Lung (tissue), 12 donors: Measurements from ENCODE around the gene ASTN2. TPM values are rescaled to one million over a fixed set of nuclear protein-coding genes. Genes with fewer than 3 reads are reported as not detected.

Experiments
- ATAC-seq: fragments of 200-7000 bp; cut with Tn5 transposase; one replicate; pipeline ENCODE4 v1.9.1; 2020; ENCODE audit warnings: moderate number of reproducible peaks; ENCODE audit not compliant: insufficient read depth, low FRiP score
- DNase-seq, 3 donors: peaks; one replicate each; pipeline ENCODE4 v3.0.0-alpha.2; 2013 to 2017
- H3K27ac ChIP-seq, 2 donors: one replicate each; pipeline ENCODE4 v1.5.1; 2013; ENCODE audit warnings: mild to moderate bottlenecking in 2 of 2, moderate library complexity in 2 of 2, control low read depth in 1 of 2, inconsistent platforms in 1 of 2, low read depth in 1 of 2, low read length in 1 of 2
- H3K27me3 ChIP-seq, 3 donors: one replicate each; pipeline ENCODE4 v1.5.1; 2013; ENCODE audit warnings: low read length in 2 of 3; ENCODE audit not compliant: control insufficient read depth in 3 of 3, insufficient read depth in 3 of 3
- H3K36me3 ChIP-seq, 4 donors: one replicate each; pipeline ENCODE4 v1.5.1; 2013; ENCODE audit warnings: low read length in 4 of 4, mild to moderate bottlenecking in 1 of 4, moderate library complexity in 1 of 4; ENCODE audit not compliant: control insufficient read depth in 4 of 4, insufficient read depth in 4 of 4
- H3K4me1 ChIP-seq, 5 donors: one replicate each; pipeline ENCODE4 v1.5.1; 2013; ENCODE audit warnings: low read length in 5 of 5, mild to moderate bottlenecking in 2 of 5, moderate library complexity in 1 of 5; ENCODE audit not compliant: control insufficient read depth in 5 of 5, insufficient read depth in 5 of 5
- H3K4me3 ChIP-seq: one replicate; pipeline ENCODE4 v1.5.1; 2013; ENCODE audit warnings: mild to moderate bottlenecking, control low read depth, moderate library complexity
- H3K9ac ChIP-seq, 2 donors: one replicate each; pipeline ENCODE4 v1.5.1; 2013; ENCODE audit warnings: low read length in 2 of 2, control low read depth in 1 of 2; ENCODE audit not compliant: insufficient read depth in 1 of 2
- H3K9me3 ChIP-seq, 4 donors: one replicate each; pipeline ENCODE4 v1.5.1; 2013; ENCODE audit warnings: low read length in 3 of 4, mild to moderate bottlenecking in 1 of 4, moderate library complexity in 1 of 4; ENCODE audit not compliant: control insufficient read depth in 4 of 4, insufficient read depth in 3 of 4
- CTCF ChIP-seq: IDR thresholded peaks from 2 replicates; pipeline ENCODE4 v1.5.1; 2012; ENCODE audit warnings: mild to moderate bottlenecking; ENCODE audit errors: control extremely low read depth, extremely low read depth
- WGBS, 2 donors: extraction: QIAGEN DNeasy Blood & Tissue Kit; methylation state at CpG; one replicate each; pipeline ENCODE4 v1.1.7; 2013; 5-methylcytosine and 5-hydroxymethylcytosine counted together
- polyA plus RNA-seq, 2 donors: library from polyadenylated mRNA; stranded (reverse); fragments of 200-250 nt; gene quantifications; one replicate each; pipeline ENCODE4 v1.2.1, GENCODE V29; 2013
- total RNA-seq, 2 donors: library from RNA; depleted of rRNA in 1 of 2; stranded (reverse); fragments of >200 nt in 1 of 2; gene quantifications; one replicate each; pipeline ENCODE4 v1.2.1, GENCODE V29; 2014 to 2021
- donor health status: control.
- donor health status: control.
- donor health status: Bipolar disorder and iron deficiency.
- donor health status: healthy.
- donor health status: DM: yes; HTN: yes; CAD: no.

The ASTN2 gene
- total and polyA plus RNA-seq, 4 donors, result 1.4 to 7.0 (median 3.3) TPM

GRCh38 chr9:116689486-116690032 lies 725.3 kb downstream of the ASTN2 start:
- 88 to 95% methylated on average over 3 of the region's 3 CpGs for WGBS, 2 donors
- no peaks in the 10 kb centered on the region for H3K36me3 ChIP-seq
- no peaks in the 10 kb centered on the region for H3K27me3 ChIP-seq
- no peak for TF ChIP-seq CTCF
- H3K9me3 ChIP-seq, result no peaks in the 10 kb centered on the region
- H3K27ac ChIP-seq, result no peak overlapping the region
- ATAC-seq (no peak), DNase-seq (no peak)
- H3K4me3 ChIP-seq, result no peak overlapping the region
- H3K4me1 ChIP-seq, result peaks cover 8 to 31% (median 26%) of the 10 kb centered on the region in 5 donors
- no peak overlapping the region for H3K9ac ChIP-seq

- H3K4me1 ChIP-seq, result peaks cover 8 to 31% (median 23%) of the 10 kb centered on the region in 5 donors
- H3K27ac ChIP-seq, result no peak overlapping the region
- no peaks in the 10 kb centered on the region for H3K36me3 ChIP-seq
- H3K4me3 ChIP-seq, result no peak overlapping the region
- no peaks in the 10 kb centered on the region for H3K27me3 ChIP-seq
- no peak for ATAC-seq
- H3K9me3 ChIP-seq, result no peaks in the 10 kb centered on the region
- DNase-seq, result peak in 1 of 3 donors; percentile 20
- 92 to 94% methylated on average over 3 of the region's 3 CpGs for WGBS, 2 donors
- no peak for TF ChIP-seq CTCF
- H3K9ac ChIP-seq, result peak overlapping the region in 1 of 2 donors; percentile 26
Observed at GRCh38 chr9:116688806-116689485, 725.9 kb downstream of the ASTN2 start.

- ATAC-seq (no peak), DNase-seq (peak in 1 of 3 donors; percentile 54)
- Histone ChIP-seq H3K4me3 (peak overlapping the region; percentile 66), H3K9me3 (no peaks in the 10 kb centered on the region), H3K4me1 (peaks cover 8 to 31% (median 16%) of the 10 kb centered on the region in 5 donors), H3K27me3 (no peaks in the 10 kb centered on the region), H3K27ac (no peak overlapping the region), H3K9ac (peak overlapping the region; percentile 63 to 65), H3K36me3 (no peaks in the 10 kb centered on the region)
- no peak for TF ChIP-seq CTCF
- 17 to 26% methylated on average over 7 of the region's 7 CpGs for WGBS, 2 donors
Observed at GRCh38 chr9:116687754-116688135, 727.1 kb downstream of the ASTN2 start.
